Measurements from ENCODE around the gene VSIG8.

DNA sequence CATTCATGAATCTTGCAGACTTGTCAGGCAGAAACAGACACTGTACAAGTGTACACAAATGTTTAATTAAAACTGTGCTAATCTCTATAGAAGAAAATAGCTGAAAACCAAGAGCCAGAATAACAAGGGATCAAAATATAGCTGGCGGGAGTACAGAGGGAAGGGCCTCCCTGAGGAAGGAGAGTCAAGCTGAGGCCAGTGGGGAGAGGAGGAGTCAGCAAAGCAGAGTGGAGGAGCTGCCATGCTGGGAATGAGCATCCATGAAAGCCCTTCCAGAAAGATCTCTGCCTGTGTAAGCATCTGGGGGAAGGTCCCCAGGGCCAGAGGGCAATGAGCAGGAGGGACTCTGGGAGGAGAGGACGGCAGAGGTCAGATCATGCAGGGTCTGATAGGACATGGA lies 20.7 kb downstream of the VSIG8 start:
- TF ChIP-seq MXI1 (IDR thresholded peaks at IDR 0.05; ENCODE audit: borderline replicate concordance, low read depth, low read length) (no peak), RAD21 (IDR thresholded peaks at IDR 0.05; ENCODE audit: low read length) (no peak), POLR2A (IDR thresholded peaks at IDR 0.05; ENCODE audit: low read depth, low read length) (no peak), CTCF (conservative IDR thresholded peaks at IDR 0.05; ENCODE audit: low read depth, low read length) (no peak)
- TF ChIP-seq, protein P1, sequence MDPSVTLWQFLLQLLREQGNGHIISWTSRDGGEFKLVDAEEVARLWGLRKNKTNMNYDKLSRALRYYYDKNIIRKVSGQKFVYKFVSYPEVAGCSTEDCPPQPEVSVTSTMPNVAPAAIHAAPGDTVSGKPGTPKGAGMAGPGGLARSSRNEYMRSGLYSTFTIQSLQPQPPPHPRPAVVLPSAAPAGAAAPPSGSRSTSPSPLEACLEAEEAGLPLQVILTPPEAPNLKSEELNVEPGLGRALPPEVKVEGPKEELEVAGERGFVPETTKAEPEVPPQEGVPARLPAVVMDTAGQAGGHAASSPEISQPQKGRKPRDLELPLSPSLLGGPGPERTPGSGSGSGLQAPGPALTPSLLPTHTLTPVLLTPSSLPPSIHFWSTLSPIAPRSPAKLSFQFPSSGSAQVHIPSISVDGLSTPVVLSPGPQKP (IDR thresholded peaks at IDR 0.05; ENCODE audit: borderline replicate concordance, low read depth, low read length): no peak

Measured in IMR-90 (cell line).